Endodermal cell (in vitro differentiated cells): ENCODE results near the gene UGT1A7. TPM values are rescaled to one million over a fixed set of nuclear protein-coding genes. Genes with fewer than 3 reads are reported as not detected.
"Not testable (repeated sequence)": the region's sequence is repeated elsewhere in the genome, so short reads cannot be mapped to it uniquely, and the experiment has no call there.

Source experiments
- DNase-seq: peaks from one replicate; pipeline ENCODE4 v3.0.0-alpha.2; 2017
- H3K27ac ChIP-seq: 2 replicates; pipeline ENCODE4 v1.5.1; 2013; ENCODE audit warnings: mild to moderate bottlenecking, low read depth, low read length, moderate library complexity
- H3K27me3 ChIP-seq: 2 replicates; pipeline ENCODE4 v1.6.1; 2013; ENCODE audit warnings: mild to moderate bottlenecking, low read length, moderate library complexity; ENCODE audit not compliant: insufficient read depth, control insufficient read depth, poor library complexity, severe bottlenecking
- H3K36me3 ChIP-seq: 2 replicates; pipeline ENCODE4 v1.7.0; 2013; ENCODE audit warnings: mild to moderate bottlenecking, low read length, moderate library complexity; ENCODE audit not compliant: control insufficient read depth, insufficient read depth
- H3K4me1 ChIP-seq: one replicate; pipeline ENCODE4 v1.7.0; 2013; ENCODE audit warnings: low read length; ENCODE audit not compliant: control insufficient read depth, insufficient read depth
- H3K4me3 ChIP-seq: 2 replicates; pipeline ENCODE4 v1.5.1; 2013; ENCODE audit warnings: mild to moderate bottlenecking, low read length, moderate library complexity
- H3K9ac ChIP-seq: 2 replicates; pipeline ENCODE4 v1.6.1; 2013; ENCODE audit warnings: mild to moderate bottlenecking, low read length, moderate library complexity; ENCODE audit not compliant: poor library complexity, severe bottlenecking; ENCODE audit errors: extremely low read depth
- H3K9me3 ChIP-seq: 2 replicates; pipeline ENCODE4 v1.6.1; 2013; ENCODE audit warnings: mild to moderate bottlenecking, low read length, moderate library complexity; ENCODE audit not compliant: control insufficient read depth
- H3K27ac Mint-ChIP-seq: 2 replicates; pipeline ENCODE4 v1.8.0; 2020; ENCODE audit warnings: mixed read lengths
- H3K27me3 Mint-ChIP-seq: 2 replicates; pipeline ENCODE4 v1.8.0; 2021; ENCODE audit warnings: mild to moderate bottlenecking, mixed read lengths; ENCODE audit not compliant: insufficient read depth
- H3K36me3 Mint-ChIP-seq: 2 replicates; pipeline ENCODE4 v1.8.0; 2020; ENCODE audit warnings: low read depth, mixed read lengths
- H3K4me1 Mint-ChIP-seq: 2 replicates; pipeline ENCODE4 v1.8.0; 2020; ENCODE audit warnings: mixed read lengths
- H3K4me3 Mint-ChIP-seq: 2 replicates; pipeline ENCODE4 v1.8.0; 2020; ENCODE audit warnings: mild to moderate bottlenecking, moderate library complexity, mixed read lengths
- H3K9me3 Mint-ChIP-seq: 2 replicates; pipeline ENCODE4 v1.8.0; 2020; ENCODE audit warnings: mild to moderate bottlenecking, mixed read lengths
- WGBS, 2 experiments: methylation state at CpG; one replicate each; pipeline versions ENCODE4 v1.1.5 to v1.1.7; 2013; ENCODE audit warnings: missing lambda C conversion rate in 2 of 2, mixed read lengths in 1 of 2; ENCODE audit not compliant: insufficient coverage in 1 of 2, insufficient read length in 1 of 2; 5-methylcytosine and 5-hydroxymethylcytosine counted together
- long read RNA-seq, 4 experiments: library from polyadenylated mRNA in 2 of 4; library from RNA in 1 of 4; library from capped mRNA in 1 of 4; stranded (forward) in 3 of 4; unstranded in 1 of 4; transcript quantifications; one replicate each; pipeline ENCODE4 v2.0.0, GENCODE V29; 2020 to 2021; ENCODE audit warnings: inconsistent platforms in 1 of 4
- polyA plus RNA-seq, 2 experiments: library from polyadenylated mRNA; stranded (reverse); fragments of 50-300 nt; gene quantifications; one replicate each; pipeline ENCODE4 v1.2.3, GENCODE V29; 2013
- total RNA-seq, 2 donors: library from RNA; stranded (reverse); fragmentation: NEBNext Ultra II Directional in 1 of 2; extraction: Animal tissue kit (Norgen Biotek cat#: 25700) in 1 of 2; gene quantifications; 2 replicates in 1 of 2; 3 replicates in 1 of 2; pipeline ENCODE4 v1.2.1, GENCODE V29; 2021
- TF ChIP-seq, protein P1 (sequence below): fragments of 200-600 bp; sonication (generic); conservative IDR thresholded peaks from 2 replicates; pipeline ENCODE4 v1.5.0; 2021; ENCODE audit warnings: antibody characterized with exemption, mild to moderate bottlenecking

Gene UGT1A7
- total RNA-seq, result not detected
- not detected for polyA plus RNA-seq (2013, experiment 1 of 2)
- polyA plus RNA-seq (2013, experiment 2 of 2), result not detected
- long read RNA-seq, experiment 1, result 0 reads
- long read RNA-seq, experiment 2, result 0 reads
- long read RNA-seq, experiment 3, result 0 reads
- long read RNA-seq, experiment 4, result 0 reads

DNA sequence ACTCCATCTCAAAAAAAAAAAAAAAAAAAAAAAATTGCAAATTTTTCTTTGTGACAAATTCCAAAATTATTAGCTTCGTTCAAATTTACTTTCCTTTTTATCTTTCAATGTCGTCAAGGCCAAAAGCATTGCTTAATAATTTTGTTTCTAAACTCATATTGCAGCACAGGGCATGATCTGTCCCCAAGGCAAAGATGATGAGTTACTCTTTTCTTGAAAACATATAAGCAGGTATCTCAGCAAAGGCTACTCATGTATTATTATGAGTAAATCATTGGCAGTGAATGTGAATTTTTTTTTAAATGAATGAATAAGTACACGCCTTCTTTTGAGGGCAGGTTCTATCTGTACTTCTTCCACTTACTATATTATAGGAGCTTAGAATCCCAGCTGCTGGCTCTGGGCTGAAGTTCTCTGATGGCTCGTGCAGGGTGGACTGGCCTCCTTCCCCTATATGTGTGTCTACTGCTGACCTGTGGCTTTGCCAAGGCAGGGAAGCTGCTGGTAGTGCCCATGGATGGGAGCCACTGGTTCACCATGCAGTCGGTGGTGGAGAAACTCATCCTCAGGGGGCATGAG is at the start of gene UGT1A7:
TSS of gene UGT1A7 (plus strand) at position 381 of the 579 bp plus-strand sequence. CDS start at position 418, 37 bp downstream.
- TF ChIP-seq, protein P1, sequence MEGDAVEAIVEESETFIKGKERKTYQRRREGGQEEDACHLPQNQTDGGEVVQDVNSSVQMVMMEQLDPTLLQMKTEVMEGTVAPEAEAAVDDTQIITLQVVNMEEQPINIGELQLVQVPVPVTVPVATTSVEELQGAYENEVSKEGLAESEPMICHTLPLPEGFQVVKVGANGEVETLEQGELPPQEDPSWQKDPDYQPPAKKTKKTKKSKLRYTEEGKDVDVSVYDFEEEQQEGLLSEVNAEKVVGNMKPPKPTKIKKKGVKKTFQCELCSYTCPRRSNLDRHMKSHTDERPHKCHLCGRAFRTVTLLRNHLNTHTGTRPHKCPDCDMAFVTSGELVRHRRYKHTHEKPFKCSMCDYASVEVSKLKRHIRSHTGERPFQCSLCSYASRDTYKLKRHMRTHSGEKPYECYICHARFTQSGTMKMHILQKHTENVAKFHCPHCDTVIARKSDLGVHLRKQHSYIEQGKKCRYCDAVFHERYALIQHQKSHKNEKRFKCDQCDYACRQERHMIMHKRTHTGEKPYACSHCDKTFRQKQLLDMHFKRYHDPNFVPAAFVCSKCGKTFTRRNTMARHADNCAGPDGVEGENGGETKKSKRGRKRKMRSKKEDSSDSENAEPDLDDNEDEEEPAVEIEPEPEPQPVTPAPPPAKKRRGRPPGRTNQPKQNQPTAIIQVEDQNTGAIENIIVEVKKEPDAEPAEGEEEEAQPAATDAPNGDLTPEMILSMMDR, result no peak
- H3K4me3 ChIP-seq, result no peak within 1 kb of the TSS
- peaks cover 7% of the 10 kb centered on the region for H3K27me3 Mint-ChIP-seq
- no peaks in the 10 kb centered on the region for H3K36me3 ChIP-seq
- H3K27ac ChIP-seq, result no peak within 1 kb of the TSS
- no peaks in the 10 kb centered on the region for H3K9me3 Mint-ChIP-seq
- H3K27me3 ChIP-seq, result peaks cover 9% of the 10 kb centered on the region
- H3K4me3 Mint-ChIP-seq, result no peak within 1 kb of the TSS
- H3K27ac Mint-ChIP-seq, result no peak within 1 kb of the TSS
- no peak within 1 kb of the TSS for H3K9ac ChIP-seq
- H3K4me1 ChIP-seq, result no peaks in the 10 kb centered on the region
- 74 to 77% methylated on average over 3 to 5 of the region's 5 CpGs for WGBS, 2 experiments
- no peaks in the 10 kb centered on the region for H3K36me3 Mint-ChIP-seq
- DNase-seq, result no peak
- no peaks in the 10 kb centered on the region for H3K9me3 ChIP-seq
- no peaks in the 10 kb centered on the region for H3K4me1 Mint-ChIP-seq

DNA sequence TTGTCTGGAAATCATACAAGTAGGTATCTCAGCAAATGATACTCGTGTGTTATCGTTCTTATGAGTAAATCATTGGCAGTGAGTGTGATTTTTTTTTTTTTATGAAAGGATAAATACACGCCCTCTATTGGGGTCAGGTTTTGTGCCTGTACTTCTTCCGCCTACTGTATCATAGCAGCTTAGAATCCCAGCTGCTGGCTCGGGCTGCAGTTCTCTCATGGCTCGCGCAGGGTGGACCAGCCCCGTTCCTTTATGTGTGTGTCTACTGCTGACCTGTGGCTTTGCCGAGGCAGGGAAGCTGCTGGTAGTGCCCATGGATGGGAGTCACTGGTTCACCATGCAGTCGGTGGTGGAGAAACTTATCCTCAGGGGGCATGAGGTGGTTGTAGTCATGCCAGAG is 45.4 kb upstream of the UGT1A7 start, which contains the start of gene UGT1A10:
TSS of gene UGT1A10 (plus strand) at position 143 of the 400 bp plus-strand sequence. CDS start at position 218, 75 bp downstream.
- not testable (repeated sequence) for H3K27me3 ChIP-seq, DNase-seq, H3K4me1 Mint-ChIP-seq, H3K27ac ChIP-seq, H3K27ac Mint-ChIP-seq, H3K9ac ChIP-seq, H3K4me3 ChIP-seq, H3K36me3 ChIP-seq, H3K9me3 Mint-ChIP-seq, H3K4me1 ChIP-seq, H3K9me3 ChIP-seq, H3K4me3 Mint-ChIP-seq, H3K36me3 Mint-ChIP-seq
- peaks cover 16% of the 10 kb centered on the region for H3K27me3 Mint-ChIP-seq
- 93 to 96% methylated on average over 5 to 10 of the region's 10 CpGs for WGBS, 2 experiments

DNA sequence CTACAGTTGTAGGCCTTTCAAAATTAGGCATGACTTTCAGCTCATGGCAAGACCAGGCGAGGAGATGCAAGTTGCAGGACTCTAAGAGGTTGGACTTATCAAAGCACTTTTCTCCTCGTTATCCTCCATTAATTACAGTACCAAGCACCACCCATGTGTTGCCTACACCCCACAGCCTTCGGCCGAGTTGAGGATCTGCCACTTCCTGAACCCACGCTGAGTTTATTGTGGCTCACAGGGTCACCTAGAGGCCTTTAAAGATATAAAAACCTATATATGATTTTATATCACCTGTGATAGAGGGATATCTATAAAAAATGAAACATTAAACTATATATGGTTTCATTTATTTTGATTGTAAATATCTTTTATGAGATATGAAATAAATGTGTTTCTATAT is 42.9 kb upstream of the UGT1A7 start:
- DNase-seq, result no peak
- no peaks in the 10 kb centered on the region for H3K9me3 Mint-ChIP-seq
- H3K27ac Mint-ChIP-seq, result no peak overlapping the region
- H3K36me3 Mint-ChIP-seq, result no peaks in the 10 kb centered on the region
- no peaks in the 10 kb centered on the region for H3K9me3 ChIP-seq
- peaks cover 9% of the 10 kb centered on the region for H3K27me3 Mint-ChIP-seq
- H3K27me3 ChIP-seq, result no peaks in the 10 kb centered on the region
- 91 to 92% methylated on average over 1 to 5 of the region's 5 CpGs for WGBS, 2 experiments
- TF ChIP-seq, protein P1, result no peak
- H3K9ac ChIP-seq, result no peak overlapping the region
- H3K4me3 ChIP-seq, result no peak overlapping the region
- no peaks in the 10 kb centered on the region for H3K36me3 ChIP-seq
- H3K27ac ChIP-seq, result no peak overlapping the region
- H3K4me3 Mint-ChIP-seq, result no peak overlapping the region
- H3K4me1 Mint-ChIP-seq, result peaks cover 5% of the 10 kb centered on the region
- H3K4me1 ChIP-seq, result no peaks in the 10 kb centered on the region
